ENCODE results near the gene PRKAR1B. TPM values are rescaled to one million over a fixed set of nuclear protein-coding genes. Genes with fewer than 3 reads are reported as not detected.

Gene PRKAR1B
- polyA plus RNA-seq, 1 of the 3 experiments (the other 2 are of a cell fraction), result 63.7 TPM

- no peak overlapping the region for H3K4me3 ChIP-seq (ENCODE audit: low read depth in 2 of 2, low read length in 1 of 2)
- TF ChIP-seq REST (IDR thresholded peaks at IDR 0.05; ENCODE audit: low read depth, low read length) (no peak), MEF2A (IDR thresholded peaks at IDR 0.05; ENCODE audit: borderline replicate concordance, low read depth) (no peak), JUND (IDR thresholded peaks at IDR 0.05) (no peak), USF2 (IDR thresholded peaks at IDR 0.05; ENCODE audit: borderline replicate concordance, low read depth, low read length) (no peak), CHD2 (IDR thresholded peaks at IDR 0.05; ENCODE audit: low read length, partially characterized antibody) (no peak), RAD21 (IDR thresholded peaks at IDR 0.05; ENCODE audit: low read length) (no peak), TEAD4 (IDR thresholded peaks at IDR 0.05; ENCODE audit: borderline replicate concordance, insufficient read depth) (no peak), GABPA (IDR thresholded peaks at IDR 0.05; ENCODE audit: low read depth) (no peak), SMC3 (IDR thresholded peaks at IDR 0.05; ENCODE audit: low read depth, low read length) (no peak), USF1 (IDR thresholded peaks at IDR 0.05; ENCODE audit: borderline replicate concordance, low read depth) (no peak), EP300 (IDR thresholded peaks at IDR 0.05; ENCODE audit: borderline replicate concordance in 1 of 2, low read depth in 1 of 2, low read length in 1 of 2) (no peak), FOSL2 (IDR thresholded peaks at IDR 0.05; ENCODE audit: borderline replicate concordance, low read depth) (no peak), RCOR1 (IDR thresholded peaks at IDR 0.05; ENCODE audit: low read length) (no peak), MAX (IDR thresholded peaks at IDR 0.05; ENCODE audit: low read depth) (no peak), SIN3A (IDR thresholded peaks at IDR 0.05; ENCODE audit: borderline replicate concordance, low read depth, low read length) (no peak), ELF1 (IDR thresholded peaks at IDR 0.05) (no peak), FOXM1 (IDR thresholded peaks at IDR 0.05; ENCODE audit: low read depth) (no peak)
Observed at GRCh38 chr7:746155-747061, 19.3 kb upstream of the PRKAR1B start.

More at GRCh38 chr7:746155-747061, 19.3 kb upstream of the PRKAR1B start:
- ChIA-PET CTCF (no interaction called here), POLR2A (no interaction called here)
- Histone ChIP-seq H2AFZ (ENCODE audit: low read depth) (no peak overlapping the region), H3K9me2 (no peaks in the 10 kb centered on the region), H3K4me1 (ENCODE audit: control insufficient read depth in 1 of 2, insufficient read depth in 2 of 2, low read depth in 1 of 2, low read length in 1 of 2) (peaks cover 0 to 21% of the 10 kb centered on the region in 2 experiments; a peak in 2 of 4 replicates), H3K79me2 (ENCODE audit: insufficient read depth) (peaks cover 42% of the 10 kb centered on the region), H3F3A (replicated peaks; ENCODE audit: insufficient read depth) (peaks cover 10% of the 10 kb centered on the region), H3K9me3 (no peaks in the 10 kb centered on the region), H3K4me2 (no peak overlapping the region), H3K9ac (no peak overlapping the region), H4K20me1 (ENCODE audit: insufficient read depth) (peaks cover 12% of the 10 kb centered on the region; the same call in 1 of the 2 replicates), H3K27ac (ENCODE audit: low read depth in 2 of 2, low read length in 1 of 2) (no peak overlapping the region), H3K36me3 (replicated peaks in 1 of 2; ENCODE audit: control insufficient read depth in 1 of 2, insufficient read depth in 2 of 2, low read length in 1 of 2) (peaks cover 28% of the 10 kb centered on the region in 2 experiments), H3K27me3 (ENCODE audit: insufficient read depth) (no peaks in the 10 kb centered on the region)
- 96% methylated on average over 40 of the region's 40 CpGs for WGBS (ENCODE audit: low lambda C conversion rate)
- DNase-seq, result peak; percentile 43
